Endodermal cell (in vitro differentiated cells): Measurements from ENCODE around the gene KRT72. TPM values are rescaled to one million over a fixed set of nuclear protein-coding genes. Genes with fewer than 3 reads are reported as not detected.

ENCODE experiments used
- DNase-seq: peaks from one replicate; pipeline ENCODE4 v3.0.0-alpha.2; 2017
- H3K27ac ChIP-seq: 2 replicates; pipeline ENCODE4 v1.5.1; 2013; ENCODE audit warnings: mild to moderate bottlenecking, low read depth, low read length, moderate library complexity
- H3K27me3 ChIP-seq: 2 replicates; pipeline ENCODE4 v1.6.1; 2013; ENCODE audit warnings: mild to moderate bottlenecking, low read length, moderate library complexity; ENCODE audit not compliant: insufficient read depth, control insufficient read depth, poor library complexity, severe bottlenecking
- H3K36me3 ChIP-seq: 2 replicates; pipeline ENCODE4 v1.7.0; 2013; ENCODE audit warnings: mild to moderate bottlenecking, low read length, moderate library complexity; ENCODE audit not compliant: control insufficient read depth, insufficient read depth
- H3K4me1 ChIP-seq: one replicate; pipeline ENCODE4 v1.7.0; 2013; ENCODE audit warnings: low read length; ENCODE audit not compliant: control insufficient read depth, insufficient read depth
- H3K4me3 ChIP-seq: 2 replicates; pipeline ENCODE4 v1.5.1; 2013; ENCODE audit warnings: mild to moderate bottlenecking, low read length, moderate library complexity
- H3K9ac ChIP-seq: 2 replicates; pipeline ENCODE4 v1.6.1; 2013; ENCODE audit warnings: mild to moderate bottlenecking, low read length, moderate library complexity; ENCODE audit not compliant: poor library complexity, severe bottlenecking; ENCODE audit errors: extremely low read depth
- H3K9me3 ChIP-seq: 2 replicates; pipeline ENCODE4 v1.6.1; 2013; ENCODE audit warnings: mild to moderate bottlenecking, low read length, moderate library complexity; ENCODE audit not compliant: control insufficient read depth
- H3K27ac Mint-ChIP-seq: 2 replicates; pipeline ENCODE4 v1.8.0; 2020; ENCODE audit warnings: mixed read lengths
- H3K27me3 Mint-ChIP-seq: 2 replicates; pipeline ENCODE4 v1.8.0; 2021; ENCODE audit warnings: mild to moderate bottlenecking, mixed read lengths; ENCODE audit not compliant: insufficient read depth
- H3K36me3 Mint-ChIP-seq: 2 replicates; pipeline ENCODE4 v1.8.0; 2020; ENCODE audit warnings: low read depth, mixed read lengths
- H3K4me1 Mint-ChIP-seq: 2 replicates; pipeline ENCODE4 v1.8.0; 2020; ENCODE audit warnings: mixed read lengths
- H3K4me3 Mint-ChIP-seq: 2 replicates; pipeline ENCODE4 v1.8.0; 2020; ENCODE audit warnings: mild to moderate bottlenecking, moderate library complexity, mixed read lengths
- H3K9me3 Mint-ChIP-seq: 2 replicates; pipeline ENCODE4 v1.8.0; 2020; ENCODE audit warnings: mild to moderate bottlenecking, mixed read lengths
- CTCF ChIP-seq: fragments of 200-600 bp; sonication (generic); conservative IDR thresholded peaks from 2 replicates; pipeline ENCODE4 v1.5.0; 2021; ENCODE audit warnings: antibody characterized with exemption, mild to moderate bottlenecking
- whole genome bisulfite sequencing, 2 experiments: methylation state at CpG; one replicate each; pipeline versions ENCODE4 v1.1.5 to v1.1.7; 2013; ENCODE audit warnings: missing lambda C conversion rate in 2 of 2, mixed read lengths in 1 of 2; ENCODE audit not compliant: insufficient coverage in 1 of 2, insufficient read length in 1 of 2; 5-methylcytosine and 5-hydroxymethylcytosine counted together
- total RNA-seq, 2 donors: library from RNA; stranded (reverse); fragmentation: NEBNext Ultra II Directional in 1 of 2; extraction: Animal tissue kit (Norgen Biotek cat#: 25700) in 1 of 2; gene quantifications; 2 replicates in 1 of 2; 3 replicates in 1 of 2; pipeline ENCODE4 v1.2.1, GENCODE V29; 2021

KRT72 gene
- total RNA-seq, 2 donors from 2014 or later, result not detected

GRCh38 chr12:52542785-52543318 lies 58.4 kb downstream of the KRT72 start:
- no peak for DNase-seq
- Mint-ChIP-seq H3K27me3 (peaks cover 3% of the 10 kb centered on the region), H3K27ac (no peak overlapping the region), H3K4me3 (no peak overlapping the region), H3K4me1 (no peaks in the 10 kb centered on the region), H3K36me3 (no peaks in the 10 kb centered on the region), H3K9me3 (no peaks in the 10 kb centered on the region)
- Histone ChIP-seq H3K36me3 (no peaks in the 10 kb centered on the region), H3K4me3 (no peak overlapping the region), H3K9ac (no peak overlapping the region), H3K27ac (no peak overlapping the region), H3K9me3 (no peaks in the 10 kb centered on the region), H3K4me1 (no peaks in the 10 kb centered on the region), H3K27me3 (no peaks in the 10 kb centered on the region)
- TF ChIP-seq CTCF, result no peak
- 90 to 100% methylated on average over 4 to 7 of the region's 7 CpGs for WGBS, 2 experiments

GRCh38 chr12:52542157-52542556 lies 59.1 kb downstream of the KRT72 start:
- no peak overlapping the region for H3K27ac Mint-ChIP-seq
- no peaks in the 10 kb centered on the region for H3K4me1 ChIP-seq
- no peaks in the 10 kb centered on the region for H3K4me1 Mint-ChIP-seq
- H3K4me3 Mint-ChIP-seq, result no peak overlapping the region
- no peak overlapping the region for H3K27ac ChIP-seq
- no peak overlapping the region for H3K9ac ChIP-seq
- TF ChIP-seq CTCF, result peak; percentile 44
- DNase-seq, result no peak
- H3K36me3 ChIP-seq, result no peaks in the 10 kb centered on the region
- H3K4me3 ChIP-seq, result no peak overlapping the region
- no peaks in the 10 kb centered on the region for H3K9me3 ChIP-seq
- peaks cover 5% of the 10 kb centered on the region for H3K27me3 Mint-ChIP-seq
- no peaks in the 10 kb centered on the region for H3K27me3 ChIP-seq
- no peaks in the 10 kb centered on the region for H3K9me3 Mint-ChIP-seq
- no peaks in the 10 kb centered on the region for H3K36me3 Mint-ChIP-seq

- no peaks in the 10 kb centered on the region for H3K27me3 ChIP-seq
- no peaks in the 10 kb centered on the region for H3K4me1 ChIP-seq
- Mint-ChIP-seq H3K4me3 (no peak overlapping the region), H3K9me3 (no peaks in the 10 kb centered on the region), H3K36me3 (no peaks in the 10 kb centered on the region), H3K27me3 (peaks cover 5% of the 10 kb centered on the region), H3K27ac (no peak overlapping the region), H3K4me1 (no peaks in the 10 kb centered on the region)
- TF ChIP-seq CTCF, result no peak
- 87 to 100% methylated on average over 1 to 5 of the region's 5 CpGs for WGBS, 2 experiments
- H3K9me3 ChIP-seq, result no peaks in the 10 kb centered on the region
- no peak overlapping the region for H3K4me3 ChIP-seq
- no peak for DNase-seq
- no peaks in the 10 kb centered on the region for H3K36me3 ChIP-seq
- H3K9ac ChIP-seq, result no peak overlapping the region
- no peak overlapping the region for H3K27ac ChIP-seq
Observed at GRCh38 chr12:52541709-52542108, 59.6 kb downstream of the KRT72 start.
